ENCODE data around the gene OR11A1.

Gene OR11A1

GRCh38 chr6:29425075-29425474 lies 31.8 kb downstream of the OR11A1 start:
- Histone ChIP-seq H3K27me3 (ENCODE audit: control insufficient read depth, insufficient read depth, low read length) (no peaks in the 10 kb centered on the region), H3K4me3 (ENCODE audit: low read length) (no peak overlapping the region), H3K9ac (ENCODE audit: low read length) (no peak overlapping the region), H3K27ac (ENCODE audit: low read depth, low read length) (no peak overlapping the region), H3K36me3 (ENCODE audit: control insufficient read depth, insufficient read depth, low read length) (no peaks in the 10 kb centered on the region), H3K4me1 (ENCODE audit: control insufficient read depth, insufficient read depth, low read length) (no peaks in the 10 kb centered on the region)

GRCh38 chr6:29424575-29424974 lies 32.3 kb downstream of the OR11A1 start:
- Histone ChIP-seq H3K27ac (ENCODE audit: low read depth, low read length) (no peak overlapping the region), H3K9ac (ENCODE audit: low read length) (no peak overlapping the region), H3K4me1 (ENCODE audit: control insufficient read depth, insufficient read depth, low read length) (no peaks in the 10 kb centered on the region), H3K27me3 (ENCODE audit: control insufficient read depth, insufficient read depth, low read length) (no peaks in the 10 kb centered on the region), H3K4me3 (ENCODE audit: low read length) (no peak overlapping the region), H3K36me3 (ENCODE audit: control insufficient read depth, insufficient read depth, low read length) (no peaks in the 10 kb centered on the region)

GRCh38 chr6:29424168-29424567 lies 32.7 kb downstream of the OR11A1 start:
- Histone ChIP-seq H3K4me3 (ENCODE audit: low read length) (no peak overlapping the region), H3K27ac (ENCODE audit: low read depth, low read length) (no peak overlapping the region), H3K9ac (ENCODE audit: low read length) (no peak overlapping the region), H3K4me1 (ENCODE audit: control insufficient read depth, insufficient read depth, low read length) (no peaks in the 10 kb centered on the region), H3K36me3 (ENCODE audit: control insufficient read depth, insufficient read depth, low read length) (no peaks in the 10 kb centered on the region), H3K27me3 (ENCODE audit: control insufficient read depth, insufficient read depth, low read length) (no peaks in the 10 kb centered on the region)

GRCh38 chr6:29419516-29419915 lies 37.4 kb downstream of the OR11A1 start:
- Histone ChIP-seq H3K9ac (ENCODE audit: low read length) (no peak overlapping the region), H3K4me1 (ENCODE audit: control insufficient read depth, insufficient read depth, low read length) (no peaks in the 10 kb centered on the region)

GRCh38 chr6:29414588-29414987 lies 42.3 kb downstream of the OR11A1 start, which contains the start of gene OR12D1:
TSS of gene OR12D1 (plus strand) at chr6:29414928.
- H3K4me1 ChIP-seq (ENCODE audit: control insufficient read depth, insufficient read depth, low read length), result no peaks in the 10 kb centered on the region
- H3K27ac ChIP-seq (ENCODE audit: low read depth, low read length), result no peak within 1 kb of the TSS
- no peaks in the 10 kb centered on the region for H3K36me3 ChIP-seq (ENCODE audit: control insufficient read depth, insufficient read depth, low read length)
- H3K27me3 ChIP-seq (ENCODE audit: control insufficient read depth, insufficient read depth, low read length), result no peaks in the 10 kb centered on the region
- H3K9ac ChIP-seq (ENCODE audit: low read length), result no peak within 1 kb of the TSS
- H3K4me3 ChIP-seq (ENCODE audit: low read length), result no peak within 1 kb of the TSS

More at GRCh38 chr6:29419516-29419915, 37.4 kb downstream of the OR11A1 start:
- no peak overlapping the region for H3K27ac ChIP-seq (ENCODE audit: low read depth, low read length)
- H3K27me3 ChIP-seq (ENCODE audit: control insufficient read depth, insufficient read depth, low read length), result no peaks in the 10 kb centered on the region
- no peaks in the 10 kb centered on the region for H3K36me3 ChIP-seq (ENCODE audit: control insufficient read depth, insufficient read depth, low read length)
- H3K4me3 ChIP-seq (ENCODE audit: low read length), result no peak overlapping the region

- Histone ChIP-seq H3K36me3 (ENCODE audit: control insufficient read depth, insufficient read depth, low read length) (no peaks in the 10 kb centered on the region), H3K9ac (ENCODE audit: low read length) (no peak overlapping the region), H3K27ac (ENCODE audit: low read depth, low read length) (no peak overlapping the region), H3K4me3 (ENCODE audit: low read length) (no peak overlapping the region), H3K27me3 (ENCODE audit: control insufficient read depth, insufficient read depth, low read length) (no peaks in the 10 kb centered on the region), H3K4me1 (ENCODE audit: control insufficient read depth, insufficient read depth, low read length) (no peaks in the 10 kb centered on the region)
Measured at GRCh38 chr6:29403801-29404200, 53.1 kb downstream of the OR11A1 start.

- Histone ChIP-seq H3K4me3 (ENCODE audit: low read length) (no peak overlapping the region), H3K27ac (ENCODE audit: low read depth, low read length) (no peak overlapping the region), H3K4me1 (ENCODE audit: control insufficient read depth, insufficient read depth, low read length) (no peaks in the 10 kb centered on the region), H3K9ac (ENCODE audit: low read length) (no peak overlapping the region), H3K27me3 (ENCODE audit: control insufficient read depth, insufficient read depth, low read length) (no peaks in the 10 kb centered on the region), H3K36me3 (ENCODE audit: control insufficient read depth, insufficient read depth, low read length) (no peaks in the 10 kb centered on the region)
Measured at GRCh38 chr6:29399525-29399924, 57.3 kb downstream of the OR11A1 start.

- Histone ChIP-seq H3K9ac (ENCODE audit: low read length) (no peak within 1 kb of the TSS), H3K27me3 (ENCODE audit: control insufficient read depth, insufficient read depth, low read length) (no peaks in the 10 kb centered on the region), H3K4me3 (ENCODE audit: low read length) (no peak within 1 kb of the TSS), H3K36me3 (ENCODE audit: control insufficient read depth, insufficient read depth, low read length) (no peaks in the 10 kb centered on the region), H3K27ac (ENCODE audit: low read depth, low read length) (no peak within 1 kb of the TSS), H3K4me1 (ENCODE audit: control insufficient read depth, insufficient read depth, low read length) (no peaks in the 10 kb centered on the region)
Measured at GRCh38 chr6:29395331-29395730, 61.5 kb downstream of the OR11A1 start, which contains the start of gene OR12D2. TSS of gene OR12D2 (plus strand) at chr6:29395631. CDS start at chr6:29396700, 1,069 bp downstream.

GRCh38 chr6:29388533-29388932 lies 68.3 kb downstream of the OR11A1 start:
- H3K9ac ChIP-seq (ENCODE audit: low read length), result no peak overlapping the region
- H3K36me3 ChIP-seq (ENCODE audit: control insufficient read depth, insufficient read depth, low read length), result no peaks in the 10 kb centered on the region
- H3K27me3 ChIP-seq (ENCODE audit: control insufficient read depth, insufficient read depth, low read length), result no peaks in the 10 kb centered on the region
- H3K27ac ChIP-seq (ENCODE audit: low read depth, low read length), result no peak overlapping the region
- H3K4me1 ChIP-seq (ENCODE audit: control insufficient read depth, insufficient read depth, low read length), result no peaks in the 10 kb centered on the region
- no peak overlapping the region for H3K4me3 ChIP-seq (ENCODE audit: low read length)

- Histone ChIP-seq H3K9ac (ENCODE audit: low read length) (no peak overlapping the region), H3K36me3 (ENCODE audit: control insufficient read depth, insufficient read depth, low read length) (no peaks in the 10 kb centered on the region), H3K4me1 (ENCODE audit: control insufficient read depth, insufficient read depth, low read length) (no peaks in the 10 kb centered on the region), H3K27me3 (ENCODE audit: control insufficient read depth, insufficient read depth, low read length) (no peaks in the 10 kb centered on the region), H3K4me3 (ENCODE audit: low read length) (no peak overlapping the region), H3K27ac (ENCODE audit: low read depth, low read length) (no peak overlapping the region)
Measured at GRCh38 chr6:29376003-29376402, 80.9 kb downstream of the OR11A1 start.
